ENCODE data around the gene GAB2.

DNA sequence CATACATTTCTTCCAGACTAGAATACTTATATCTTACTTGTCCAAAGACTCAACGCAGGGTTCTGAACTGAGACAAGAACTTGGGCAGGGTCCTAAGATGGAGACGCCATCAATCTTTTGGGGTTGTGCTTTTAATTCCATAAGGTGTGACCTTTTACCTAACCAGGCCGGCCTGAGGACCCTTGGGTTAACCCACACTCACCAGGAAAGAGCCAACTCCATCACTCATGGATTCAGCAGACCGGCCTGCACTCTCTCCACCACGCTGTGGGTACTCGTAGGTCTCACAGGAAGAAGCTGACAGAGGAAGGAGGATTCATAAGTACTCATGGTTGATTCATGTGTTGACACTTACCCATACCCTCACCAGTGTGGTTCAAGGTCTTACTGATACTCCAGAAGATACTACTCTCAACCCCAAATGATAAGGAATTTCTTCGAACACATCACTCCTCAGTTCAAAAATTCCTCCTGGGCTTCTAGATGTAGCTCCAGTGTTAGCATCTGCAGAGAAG, 192.7 kb downstream of the GAB2 start:
- TF ChIP-seq CTCF (conservative IDR thresholded peaks at IDR 0.05; ENCODE audit: low read length) (no peak), EZH2phosphoT487 (IDR thresholded peaks at IDR 0.05; ENCODE audit: borderline replicate concordance, low read depth, low read length) (no peak)
